ENCODE results near the gene APBB1IP.

DNA sequence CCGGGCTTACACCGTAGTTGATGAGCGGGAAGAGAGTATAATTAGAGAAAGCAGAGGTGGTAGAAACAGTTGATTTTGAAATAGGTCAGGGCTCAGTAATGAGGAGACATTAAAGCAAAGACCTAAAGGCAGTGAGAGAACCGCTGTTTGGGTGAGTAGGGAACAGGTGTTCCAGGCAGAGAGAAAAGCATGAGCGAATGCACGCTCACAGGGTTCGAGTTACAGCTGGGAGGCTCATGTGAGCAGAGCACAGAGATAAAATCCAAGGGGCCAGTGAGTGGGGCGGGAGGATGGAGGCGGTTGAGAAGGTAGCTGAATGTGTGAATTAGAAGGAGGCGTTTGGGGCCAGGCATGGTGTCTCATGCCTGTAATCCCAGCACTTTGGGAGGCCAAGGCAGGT lies 39.9 kb downstream of the APBB1IP start:
- no peak for TF ChIP-seq POLR2A (IDR thresholded peaks at IDR 0.05; ENCODE audit: low read depth, low read length)
- TF ChIP-seq, protein P1, sequence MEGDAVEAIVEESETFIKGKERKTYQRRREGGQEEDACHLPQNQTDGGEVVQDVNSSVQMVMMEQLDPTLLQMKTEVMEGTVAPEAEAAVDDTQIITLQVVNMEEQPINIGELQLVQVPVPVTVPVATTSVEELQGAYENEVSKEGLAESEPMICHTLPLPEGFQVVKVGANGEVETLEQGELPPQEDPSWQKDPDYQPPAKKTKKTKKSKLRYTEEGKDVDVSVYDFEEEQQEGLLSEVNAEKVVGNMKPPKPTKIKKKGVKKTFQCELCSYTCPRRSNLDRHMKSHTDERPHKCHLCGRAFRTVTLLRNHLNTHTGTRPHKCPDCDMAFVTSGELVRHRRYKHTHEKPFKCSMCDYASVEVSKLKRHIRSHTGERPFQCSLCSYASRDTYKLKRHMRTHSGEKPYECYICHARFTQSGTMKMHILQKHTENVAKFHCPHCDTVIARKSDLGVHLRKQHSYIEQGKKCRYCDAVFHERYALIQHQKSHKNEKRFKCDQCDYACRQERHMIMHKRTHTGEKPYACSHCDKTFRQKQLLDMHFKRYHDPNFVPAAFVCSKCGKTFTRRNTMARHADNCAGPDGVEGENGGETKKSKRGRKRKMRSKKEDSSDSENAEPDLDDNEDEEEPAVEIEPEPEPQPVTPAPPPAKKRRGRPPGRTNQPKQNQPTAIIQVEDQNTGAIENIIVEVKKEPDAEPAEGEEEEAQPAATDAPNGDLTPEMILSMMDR (IDR thresholded peaks at IDR 0.05; ENCODE audit: extremely low read depth in 1 of 2, insufficient read depth in 1 of 2, low read depth in 1 of 2, low read length in 2 of 2), result no peak
- TF ChIP-seq, protein P2, sequence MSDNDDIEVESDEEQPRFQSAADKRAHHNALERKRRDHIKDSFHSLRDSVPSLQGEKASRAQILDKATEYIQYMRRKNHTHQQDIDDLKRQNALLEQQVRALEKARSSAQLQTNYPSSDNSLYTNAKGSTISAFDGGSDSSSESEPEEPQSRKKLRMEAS (IDR thresholded peaks at IDR 0.05; ENCODE audit: insufficient read depth, insufficient read length), result no peak
- no peak for TF ChIP-seq JUN (IDR thresholded peaks at IDR 0.05; ENCODE audit: borderline replicate concordance, insufficient read depth, insufficient read length, low read depth)
- TF ChIP-seq POLR2AphosphoS5 (IDR thresholded peaks at IDR 0.05; ENCODE audit: insufficient read depth, low read depth, low read length), result no peak
- no peak for TF ChIP-seq GATA2 (IDR thresholded peaks at IDR 0.05; ENCODE audit: insufficient read depth, insufficient read length, low read depth, low read length)
- no peak for TF ChIP-seq EZH2 (IDR thresholded peaks at IDR 0.05; ENCODE audit: borderline replicate concordance, low read depth, low read length, severe bottlenecking)
